GM12891 (cell line): ENCODE measurements around the gene ZFP36.

Experiments
- PAX5 ChIP-seq: IDR thresholded peaks from 2 replicates; pipeline ENCODE4 v1.6.1; 2011; ENCODE audit warnings: low read length, moderate library complexity, mild to moderate bottlenecking; ENCODE audit not compliant: insufficient read depth, severe bottlenecking
- POLR2A ChIP-seq: IDR thresholded peaks from 2 replicates; pipeline ENCODE4 v1.6.1; 2011; ENCODE audit warnings: low read depth, low read length, control low read depth
- SPI1 ChIP-seq: IDR thresholded peaks from 2 replicates; pipeline ENCODE4 v1.6.1; 2011; ENCODE audit warnings: low read depth, low read length, control low read depth
- TAF1 ChIP-seq: IDR thresholded peaks from 2 replicates; pipeline ENCODE4 v1.6.1; 2011; ENCODE audit warnings: low read depth, low read length, control low read depth

- TF ChIP-seq TAF1, result no peak
- TF ChIP-seq PAX5, result no peak
- no peak for TF ChIP-seq POLR2A
- no peak for TF ChIP-seq SPI1
Measured at GRCh38 chr19:39426170-39426569, 19.5 kb downstream of the ZFP36 start.
